ENCODE data around the gene ADISSP.
A peak's percentile ranks its signal among the peaks of the same experiment; 100 is the strongest.
"Not testable (repeated sequence)": the region's sequence is repeated elsewhere in the genome, so short reads cannot be mapped to it uniquely, and the experiment has no call there.

The ADISSP gene

GRCh38 chr20:3797592-3798372 lies 30.2 kb upstream of the ADISSP start:
- no peak for FAIRE-seq

- no peak for FAIRE-seq
Observed at GRCh38 chr20:3797226-3797545, 29.6 kb upstream of the ADISSP start.

GRCh38 chr20:3796477-3797225 lies 29.1 kb upstream of the ADISSP start:
- FAIRE-seq = no peak

GRCh38 chr20:3795511-3796468 lies 28.2 kb upstream of the ADISSP start, which contains the start of gene CDC25B:
TSS of gene CDC25B (plus strand) at chr20:3796310. CDS start at chr20:3796532, 222 bp downstream.
- no peak for FAIRE-seq

- no peak for FAIRE-seq
Observed at GRCh38 chr20:3794701-3795420, 27.3 kb upstream of the ADISSP start.

GRCh38 chr20:3794168-3794567 lies 26.6 kb upstream of the ADISSP start:
- not testable (repeated sequence) for FAIRE-seq

- FAIRE-seq = not testable (repeated sequence)
Observed at GRCh38 chr20:3789201-3789600, 21.6 kb upstream of the ADISSP start.

- FAIRE-seq = no peak
Observed at GRCh38 chr20:3788685-3789155, 21.2 kb upstream of the ADISSP start.

GRCh38 chr20:3787324-3788014 lies 19.9 kb upstream of the ADISSP start:
- FAIRE-seq = no peak

- no peak for FAIRE-seq
Observed at GRCh38 chr20:3786665-3787323, 19.2 kb upstream of the ADISSP start, which contains the start of gene CENPB. TSS of gene CENPB (minus strand) at chr20:3786740. CDS start at chr20:3786483, 257 bp downstream.

- FAIRE-seq = no peak
Observed at GRCh38 chr20:3786126-3786484, 18.6 kb upstream of the ADISSP start.

- FAIRE-seq = no peak
Observed at GRCh38 chr20:3785240-3786125, 17.9 kb upstream of the ADISSP start.

- FAIRE-seq = no peak
Observed at GRCh38 chr20:3784863-3785239, 17.3 kb upstream of the ADISSP start.

- FAIRE-seq = no peak
Observed at GRCh38 chr20:3784216-3784853, 16.8 kb upstream of the ADISSP start.

- FAIRE-seq = no peak
Observed at GRCh38 chr20:3783511-3784195, 16.1 kb upstream of the ADISSP start.

GRCh38 chr20:3783068-3783489 lies 15.5 kb upstream of the ADISSP start:
- FAIRE-seq = no peak

GRCh38 chr20:3782597-3782996 lies 15.0 kb upstream of the ADISSP start:
- FAIRE-seq = no peak

GRCh38 chr20:3781153-3781910 lies 13.8 kb upstream of the ADISSP start, which contains the start of gene SPEF1:
TSS of gene SPEF1 (minus strand) at chr20:3781448. CDS start at chr20:3781287, 161 bp downstream.
- peak; percentile 90 for FAIRE-seq

All from endometrium (tissue), 2 donors.